Umbilical cord (tissue), 2 donors: ENCODE measurements around the gene SOX6. TPM values are rescaled to one million over a fixed set of nuclear protein-coding genes. Genes with fewer than 3 reads are reported as not detected.

Experiments used
- DNase-seq: peaks from one replicate; pipeline ENCODE4 v3.0.0-alpha.2; 2015; ENCODE audit warnings: low spot score
- total RNA-seq: library from RNA; depleted of rRNA; stranded (reverse); fragments of >200 nt; gene quantifications from one replicate; pipeline ENCODE4 v1.2.3, GENCODE V29; 2014; ENCODE audit warnings: low replicate concordance; ENCODE audit not compliant: insufficient read depth

The SOX6 gene
- total RNA-seq, 1 donor from 2014 or later, result 54.7 TPM

DNA sequence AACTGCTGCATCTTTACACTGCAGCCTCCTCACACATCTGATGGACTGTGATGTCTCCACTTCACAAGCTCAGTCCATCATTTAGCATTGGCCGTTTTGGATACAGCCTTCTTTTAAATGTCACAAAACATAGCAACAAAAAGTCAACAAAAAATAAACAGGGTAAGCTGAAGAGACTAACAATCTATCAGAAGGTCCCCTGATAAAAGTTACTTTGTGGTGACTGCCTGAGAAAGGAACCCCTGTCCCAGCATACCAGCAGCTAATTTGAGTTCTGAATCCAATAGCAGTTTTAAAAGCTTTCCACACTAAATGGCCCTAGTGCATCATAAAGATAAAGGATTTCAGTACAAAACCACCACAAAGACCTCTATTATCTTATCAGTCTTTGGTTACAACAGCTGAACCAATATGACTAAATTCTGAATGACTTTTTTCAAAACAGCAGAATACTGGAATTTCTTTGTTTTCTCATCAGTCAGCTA is 162.4 kb downstream of the SOX6 start:
- no peak for DNase-seq

DNA sequence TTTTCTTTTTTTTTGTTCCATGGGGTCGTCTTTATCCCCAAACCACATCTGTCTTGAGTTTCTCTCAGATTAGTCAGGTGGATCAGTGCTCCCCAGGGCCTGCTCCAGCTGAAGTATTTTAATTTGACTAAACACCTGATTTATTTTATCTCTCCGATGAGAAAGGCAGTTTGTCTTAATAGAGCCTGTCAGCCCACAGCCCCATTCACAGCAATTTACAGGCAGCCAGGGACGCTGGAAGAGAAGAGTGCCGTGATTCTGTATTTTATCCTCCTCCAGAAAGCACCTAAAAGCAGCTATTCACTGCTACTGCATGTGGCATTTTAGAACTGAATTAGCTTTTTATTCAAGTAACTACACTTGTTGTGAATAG is 164.5 kb downstream of the SOX6 start:
- DNase-seq, result no peak

GRCh38 chr11:16191212-16191867 is 165.0 kb downstream of the SOX6 start:
- DNase-seq, result peak; percentile 65

- DNase-seq, result no peak
These were observed 169.7 kb downstream of the SOX6 start for GRCh38 chr11:16186680-16187079.

DNA sequence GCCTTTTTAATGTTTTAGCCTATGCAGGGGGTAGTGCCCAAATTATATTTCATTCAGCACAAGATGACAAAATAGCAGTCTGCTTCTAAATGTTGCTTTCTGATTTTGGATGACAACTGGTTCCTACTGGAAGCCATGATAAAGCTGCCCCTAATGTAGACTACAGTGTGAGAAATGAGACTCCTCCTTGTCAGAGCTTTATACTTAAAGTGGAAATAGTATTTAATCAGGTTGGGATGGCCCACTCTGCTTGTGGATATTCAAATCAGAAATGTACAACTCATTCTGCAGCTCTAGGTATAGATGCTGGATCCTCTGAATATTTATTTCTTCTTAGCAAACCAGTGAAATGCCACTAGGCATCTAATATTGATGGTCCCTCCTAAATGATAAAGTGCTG is 171.3 kb downstream of the SOX6 start:
- DNase-seq, result no peak

- peak; percentile 76 for DNase-seq
These were observed 171.8 kb downstream of the SOX6 start for GRCh38 chr11:16184588-16184987.

- DNase-seq, result no peak
These were observed 173.8 kb downstream of the SOX6 start for GRCh38 chr11:16182553-16182952.

DNA sequence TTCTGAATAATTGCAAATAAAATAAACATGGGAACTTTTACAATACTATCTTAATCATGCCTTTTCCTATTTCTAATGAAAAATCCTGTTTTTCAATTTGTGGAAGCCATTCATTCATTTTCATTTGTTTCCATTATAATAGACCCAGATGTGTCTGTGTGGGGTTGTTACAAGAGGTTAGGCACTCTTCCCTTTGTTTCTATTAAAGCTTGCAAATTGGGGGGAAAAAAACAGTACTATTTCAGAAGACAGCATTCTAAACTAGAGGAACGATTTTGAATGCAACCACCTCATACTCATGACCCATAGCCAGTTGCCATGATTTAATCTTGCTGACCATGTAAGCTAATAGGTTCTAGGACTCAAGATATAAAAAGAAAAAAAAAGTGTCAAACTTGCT is 175.5 kb downstream of the SOX6 start:
- no peak for DNase-seq

GRCh38 chr11:16179676-16180075 is 176.7 kb downstream of the SOX6 start:
- DNase-seq, result no peak

DNA sequence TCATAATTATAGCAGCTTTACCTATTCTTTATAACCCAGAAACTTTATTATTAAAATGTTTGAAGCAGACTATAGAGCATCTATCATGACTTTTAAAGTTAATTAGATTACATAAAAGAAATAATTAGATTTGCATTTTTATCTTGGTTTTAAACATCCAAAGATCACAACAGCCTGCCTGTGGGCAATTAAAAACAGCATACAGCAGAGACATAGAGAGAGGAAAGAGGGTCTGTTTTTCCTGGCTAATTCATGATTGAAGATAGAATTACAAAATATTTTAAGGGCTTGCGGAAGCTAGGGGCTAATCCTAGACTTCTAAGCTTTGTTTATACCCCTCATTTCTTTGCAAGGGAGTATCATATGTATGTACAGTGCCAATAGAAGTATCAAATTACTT is 178.1 kb downstream of the SOX6 start:
- DNase-seq, result no peak

DNA sequence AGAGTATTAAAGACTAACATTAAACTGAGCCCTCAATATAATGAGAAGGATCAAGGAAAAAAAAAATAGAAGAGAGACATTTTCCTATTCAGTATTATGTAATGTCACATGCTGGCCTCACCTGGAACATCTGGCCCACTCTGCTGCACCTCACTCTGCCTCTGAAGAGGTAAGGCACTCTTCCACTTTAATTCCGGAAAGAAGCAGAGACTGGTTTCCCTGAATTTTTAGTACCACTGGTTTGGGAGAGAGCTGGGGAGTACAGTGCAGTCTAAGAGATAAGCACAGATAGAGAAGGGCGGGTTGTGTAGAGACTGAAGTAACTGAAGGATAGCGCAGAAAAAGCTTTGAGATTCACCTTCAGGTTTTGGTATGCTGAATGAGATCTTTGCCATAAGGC is 178.7 kb downstream of the SOX6 start:
- DNase-seq, result no peak

- DNase-seq, result no peak
These were observed 182.5 kb downstream of the SOX6 start for GRCh38 chr11:16173798-16174197.

GRCh38 chr11:16171882-16172281 is 184.5 kb downstream of the SOX6 start:
- DNase-seq, result no peak

- DNase-seq, result no peak
These were observed 186.1 kb downstream of the SOX6 start for GRCh38 chr11:16169956-16170847.

GRCh38 chr11:16169541-16169940 is 186.8 kb downstream of the SOX6 start:
- DNase-seq, result no peak

DNA sequence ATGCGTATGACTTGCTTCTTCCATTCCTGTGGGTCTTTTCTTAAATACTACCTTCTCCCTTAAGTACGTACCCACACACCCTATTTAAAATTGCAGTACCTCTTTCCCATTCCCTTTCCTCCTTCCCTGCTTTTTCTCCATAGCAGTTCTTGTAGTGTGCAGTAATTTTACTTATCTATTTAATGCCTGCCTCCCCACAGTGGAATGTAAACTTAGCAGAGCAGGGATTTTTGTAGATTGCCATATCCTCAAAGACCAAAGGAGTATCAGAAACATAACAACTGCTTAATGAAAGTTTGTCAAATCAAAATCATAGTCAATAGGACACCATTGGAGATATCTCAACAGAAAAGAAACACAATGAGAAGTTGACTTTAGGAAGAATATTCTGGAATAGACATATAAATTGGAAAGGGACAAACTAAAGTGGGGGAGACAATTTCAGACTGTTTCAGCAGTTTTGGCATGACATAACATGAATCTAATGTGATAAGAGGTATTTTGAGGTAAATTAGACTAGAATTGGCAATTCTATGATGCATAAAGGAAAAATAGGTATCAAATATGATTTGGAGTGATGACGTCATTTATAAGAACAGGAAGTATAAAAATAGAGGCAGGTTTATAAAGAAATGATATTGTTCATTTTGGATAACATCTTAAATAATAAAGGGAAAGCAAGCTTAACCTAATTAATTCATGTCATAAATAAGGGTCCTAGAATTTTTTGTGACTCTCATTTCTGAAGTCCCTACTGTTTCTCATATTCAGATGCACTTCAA is 188.4 kb downstream of the SOX6 start:
- DNase-seq, result peak; percentile 74

DNA sequence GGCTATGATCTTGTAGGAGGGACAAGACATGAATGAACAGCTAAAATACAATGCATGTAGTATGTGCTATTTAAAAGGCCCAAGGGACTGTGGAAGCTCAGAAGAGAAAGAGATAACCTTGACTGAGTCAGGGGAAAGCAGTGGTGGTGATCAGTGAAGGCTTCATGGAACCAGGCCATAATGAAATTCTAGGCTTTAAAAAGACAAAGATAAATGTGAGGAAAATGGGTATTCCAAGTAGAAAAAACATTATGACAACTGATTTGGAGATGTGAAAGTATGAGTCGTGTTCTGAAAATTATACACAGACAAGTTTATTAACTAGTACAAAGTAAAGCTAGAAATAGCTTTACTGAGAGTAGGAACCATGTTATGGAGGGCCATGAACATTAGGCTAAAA is 189.8 kb downstream of the SOX6 start:
- DNase-seq, result no peak

- no peak for DNase-seq
These were observed 196.2 kb downstream of the SOX6 start for GRCh38 chr11:16160146-16160545.

DNA sequence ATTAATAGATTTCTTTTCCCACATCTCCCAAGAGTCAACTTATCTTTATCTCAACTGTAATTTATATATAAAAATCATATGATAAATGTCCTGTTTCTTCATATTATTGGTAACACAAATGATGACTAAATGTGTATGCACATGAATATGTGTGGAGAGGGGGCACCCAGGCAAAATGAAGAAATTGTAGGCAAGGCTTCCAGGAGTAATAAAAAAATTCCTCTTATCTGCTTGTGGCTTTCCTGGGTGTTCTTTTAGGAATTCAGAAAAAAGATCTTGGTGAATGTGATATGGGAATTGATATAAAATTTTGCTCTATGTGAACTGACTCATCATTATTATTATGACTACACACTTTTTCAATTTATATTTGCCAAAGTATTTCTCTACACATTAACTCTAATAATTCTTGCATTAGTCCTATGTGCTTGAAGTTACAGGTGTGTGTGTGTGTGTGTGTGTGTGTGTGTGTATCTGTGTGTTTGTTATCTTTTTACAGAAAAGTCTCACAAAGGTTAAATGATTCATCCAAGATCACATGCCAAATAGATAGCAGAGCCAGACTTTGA is 197.8 kb downstream of the SOX6 start:
- DNase-seq, result no peak

- DNase-seq, result no peak
These were observed 199.0 kb downstream of the SOX6 start for GRCh38 chr11:16157327-16157726.

GRCh38 chr11:16155448-16155847 is 200.9 kb downstream of the SOX6 start:
- DNase-seq, result no peak
